ENCODE data around the gene KLHDC10.
"Not testable (repeated sequence)": the region's sequence is repeated elsewhere in the genome, so short reads cannot be mapped to it uniquely, and the experiment has no call there.

KLHDC10 gene

GRCh38 chr7:130069978-130070860 lies at the start of gene KLHDC10:
Gene KLHDC10 (plus strand): TSS chr7:130070534. CDS start chr7:130070644, 110 bp downstream.
- peak; percentile 56 for DNase-seq

- DNase-seq = no peak
Observed at GRCh38 chr7:130021105-130021834, 49.1 kb upstream of the KLHDC10 start.

GRCh38 chr7:130022115-130022514 lies 48.2 kb upstream of the KLHDC10 start:
- no peak for DNase-seq

- no peak for DNase-seq
Observed at GRCh38 chr7:130022623-130023175, 47.6 kb upstream of the KLHDC10 start.

- no peak for DNase-seq
Observed at GRCh38 chr7:130024390-130024789, 45.9 kb upstream of the KLHDC10 start.

- no peak for DNase-seq
Observed at GRCh38 chr7:130032698-130033097, 37.6 kb upstream of the KLHDC10 start.

GRCh38 chr7:130037703-130038102 lies 32.6 kb upstream of the KLHDC10 start:
- DNase-seq = no peak

- no peak for DNase-seq
Observed at GRCh38 chr7:130040576-130040975, 29.8 kb upstream of the KLHDC10 start.

- no peak for DNase-seq
Observed at GRCh38 chr7:130047831-130048230, 22.5 kb upstream of the KLHDC10 start.

GRCh38 chr7:130048906-130049305 lies 21.4 kb upstream of the KLHDC10 start:
- DNase-seq = no peak

- not testable (repeated sequence) for DNase-seq
Observed at GRCh38 chr7:130052250-130052649, 18.1 kb upstream of the KLHDC10 start.

GRCh38 chr7:130055198-130055597 lies 15.1 kb upstream of the KLHDC10 start:
- DNase-seq = not testable (repeated sequence)

GRCh38 chr7:130062246-130062645 lies 8.1 kb upstream of the KLHDC10 start:
- no peak for DNase-seq

- no peak for DNase-seq
Observed at GRCh38 chr7:130063036-130063435, 7.3 kb upstream of the KLHDC10 start.

- DNase-seq = not testable (repeated sequence)
Observed at GRCh38 chr7:130064580-130064926, 5.8 kb upstream of the KLHDC10 start.

- no peak for DNase-seq
Observed at GRCh38 chr7:130065500-130066152, 4.7 kb upstream of the KLHDC10 start.

- DNase-seq = no peak
Observed at GRCh38 chr7:130069179-130069977, 956 bp upstream of the KLHDC10 start.

- no peak for DNase-seq
Observed at GRCh38 chr7:130070861-130071622, 708 bp downstream of the KLHDC10 start.

GRCh38 chr7:130071701-130072622 lies 1.6 kb downstream of the KLHDC10 start:
- DNase-seq = no peak

- DNase-seq = no peak
Observed at GRCh38 chr7:130079846-130080394, 9.6 kb downstream of the KLHDC10 start.

All from 8988T (cell line).